HG03575 (cell line): ENCODE measurements around the gene SENP3.

Source experiments
- ATAC-seq: cut with Tn5 transposase; IDR thresholded peaks from one replicate; pipeline ENCODE4 v1.9.1; 2021; ENCODE audit not compliant: unreplicated experiment, insufficient number of reproducible peaks, low FRiP score; ENCODE audit errors: extremely low read depth

SENP3 gene

GRCh38 chr17:7561589-7562207 is at the start of gene SENP3:
TSS of gene SENP3 (plus strand) at chr17:7561919. CDS start at chr17:7563077, 1,158 bp downstream.
- ATAC-seq = no peak

GRCh38 chr17:7512105-7512504 is 49.6 kb upstream of the SENP3 start:
- ATAC-seq = no peak

DNA sequence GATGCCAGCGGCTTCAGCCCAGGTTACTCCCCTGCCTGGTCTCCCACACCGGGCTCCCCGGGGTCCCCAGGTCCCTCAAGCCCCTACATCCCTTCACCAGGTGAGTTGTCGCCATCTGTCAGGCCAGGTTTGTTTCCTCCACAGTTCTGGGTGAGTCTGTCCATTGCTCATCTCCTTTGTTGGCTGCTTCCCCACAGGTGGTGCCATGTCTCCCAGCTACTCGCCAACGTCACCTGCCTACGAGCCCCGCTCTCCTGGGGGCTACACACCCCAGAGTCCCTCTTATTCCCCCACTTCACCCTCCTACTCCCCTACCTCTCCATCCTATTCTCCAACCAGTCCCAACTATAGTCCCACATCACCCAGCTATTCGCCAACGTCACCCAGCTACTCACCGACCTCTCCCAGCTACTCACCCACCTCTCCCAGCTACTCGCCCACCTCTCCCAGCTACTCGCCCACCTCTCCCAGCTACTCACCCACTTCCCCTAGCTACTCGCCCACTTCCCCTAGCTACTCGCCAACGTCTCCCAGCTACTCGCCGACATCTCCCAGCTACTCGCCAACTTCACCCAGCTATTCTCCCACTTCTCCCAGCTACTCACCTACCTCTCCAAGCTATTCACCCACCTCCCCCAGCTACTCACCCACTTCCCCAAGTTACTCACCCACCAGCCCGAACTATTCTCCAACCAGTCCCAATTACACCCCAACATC is 48.7 kb upstream of the SENP3 start:
- no peak for ATAC-seq

- no peak for ATAC-seq
Measured at GRCh38 chr17:7513850-7514419, 47.8 kb upstream of the SENP3 start.

- ATAC-seq = no peak
Measured at GRCh38 chr17:7515911-7516610, 45.7 kb upstream of the SENP3 start.

DNA sequence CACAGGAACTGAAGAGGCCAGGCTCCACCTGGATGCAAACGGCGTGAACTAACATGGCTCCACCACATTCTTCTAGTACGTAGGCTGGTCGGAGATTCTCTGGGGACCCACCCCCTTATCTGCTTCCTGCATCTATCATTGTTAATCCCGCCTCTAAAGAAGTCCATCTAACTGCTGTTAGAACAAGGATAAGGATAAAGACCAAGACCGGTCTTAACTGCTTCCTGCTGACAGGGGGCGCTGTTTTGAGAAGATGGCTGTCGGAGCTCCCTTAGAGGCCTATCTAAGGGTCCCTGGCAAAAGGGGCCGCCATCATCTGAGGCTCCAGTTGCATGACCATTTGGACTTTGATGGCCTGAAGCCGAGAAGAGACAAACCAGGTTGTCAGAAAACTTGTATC is 38.7 kb upstream of the SENP3 start:
- ATAC-seq = no peak

- no peak for ATAC-seq
Measured at GRCh38 chr17:7528842-7529241, 32.9 kb upstream of the SENP3 start.

GRCh38 chr17:7530023-7530900 is 31.5 kb upstream of the SENP3 start:
- ATAC-seq = no peak

DNA sequence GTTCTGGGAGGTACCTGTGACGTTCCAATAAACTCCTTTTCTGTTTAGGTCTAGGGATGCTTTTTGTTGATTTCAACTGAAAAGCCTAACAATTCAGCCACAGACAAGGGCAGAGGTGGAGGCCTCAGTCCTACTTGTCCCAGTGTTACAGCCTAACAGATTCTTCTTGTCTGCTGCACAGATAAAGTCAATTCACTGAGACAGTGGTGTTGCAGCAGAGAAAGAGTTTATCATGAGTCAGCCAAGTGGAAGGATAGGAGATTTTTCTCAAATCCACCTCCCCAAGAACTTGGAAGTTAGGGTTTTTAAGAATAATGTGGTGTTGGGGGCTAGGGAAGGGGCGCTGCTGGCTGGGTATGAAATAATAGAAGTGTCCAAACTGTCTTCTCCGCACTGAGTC is 23.7 kb upstream of the SENP3 start:
- no peak for ATAC-seq

DNA sequence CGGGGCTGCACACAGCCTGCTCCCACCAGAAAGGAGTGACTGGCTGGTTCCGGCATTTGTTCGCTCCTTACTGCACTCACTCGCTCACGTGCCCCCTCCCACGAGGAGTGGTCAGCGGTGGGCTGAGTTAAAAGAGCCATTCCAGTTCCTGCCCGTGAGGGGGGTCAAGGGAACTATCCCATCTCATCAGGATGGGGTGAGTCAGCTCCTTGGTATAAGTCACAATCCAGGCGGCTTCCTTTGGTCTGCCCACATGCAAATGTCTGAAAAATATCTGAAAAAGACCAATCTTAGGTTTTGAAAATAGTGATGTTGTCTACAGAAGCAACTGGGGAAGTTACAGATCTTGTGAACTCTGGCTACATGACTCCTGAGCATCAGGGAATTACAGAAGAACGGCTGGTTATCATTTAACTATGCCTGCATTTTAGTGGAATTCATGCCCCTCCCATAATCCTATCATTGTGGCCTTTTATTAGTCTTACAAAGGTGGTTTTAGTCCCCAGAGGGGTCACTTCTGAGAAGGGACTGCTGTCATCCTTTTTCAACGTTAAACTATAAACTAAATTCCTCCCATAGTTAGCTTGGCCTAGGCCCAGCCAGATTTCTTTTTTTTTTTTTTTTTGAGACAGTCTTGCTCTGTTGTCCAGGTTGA is 22.7 kb upstream of the SENP3 start:
- ATAC-seq = no peak

DNA sequence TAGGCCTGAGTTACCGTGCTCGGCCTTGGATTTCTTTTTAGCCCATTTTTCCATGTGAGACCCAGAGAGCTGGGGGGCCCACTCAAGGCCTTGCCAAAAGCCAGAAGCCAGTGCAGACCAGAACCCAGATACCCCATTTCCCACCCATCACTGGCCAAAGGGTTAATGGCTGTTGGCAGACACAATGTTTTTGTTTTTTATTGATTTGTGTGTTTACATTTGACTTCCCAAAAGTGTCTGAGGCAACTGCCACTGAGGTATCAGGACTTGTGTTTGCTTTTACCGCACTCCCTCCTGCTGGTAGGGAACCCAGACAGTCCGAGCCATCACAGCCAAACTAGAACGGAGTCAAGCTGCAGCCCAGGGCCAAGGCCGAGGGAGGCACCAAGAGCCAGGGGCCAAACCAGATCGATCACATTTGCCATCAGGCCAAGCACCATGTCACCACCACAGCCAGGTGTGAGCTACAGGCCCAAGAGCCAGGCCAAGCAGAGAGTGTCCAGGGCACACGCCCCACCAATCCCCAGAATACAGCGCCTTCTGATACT is 20.6 kb upstream of the SENP3 start:
- no peak for ATAC-seq

DNA sequence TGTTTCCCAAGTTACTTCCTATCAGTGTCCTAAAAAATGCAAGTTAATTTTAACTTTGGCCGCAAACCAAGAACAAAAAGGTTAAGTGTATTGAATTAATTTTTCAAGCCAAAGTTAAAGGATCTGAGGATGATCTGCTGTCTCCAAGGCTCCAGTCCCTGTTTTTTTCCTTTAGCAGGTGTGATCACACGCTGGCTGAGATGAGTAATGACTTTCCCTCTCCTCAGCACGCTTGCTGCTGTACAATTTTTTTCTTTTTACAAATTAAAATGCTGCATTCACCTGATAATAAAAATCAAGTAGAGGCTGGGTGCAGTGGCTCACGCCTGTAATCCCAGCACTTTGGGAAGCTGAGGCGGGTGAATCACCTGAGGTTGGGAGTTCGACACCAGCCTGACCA is 16.8 kb upstream of the SENP3 start:
- ATAC-seq = no peak

DNA sequence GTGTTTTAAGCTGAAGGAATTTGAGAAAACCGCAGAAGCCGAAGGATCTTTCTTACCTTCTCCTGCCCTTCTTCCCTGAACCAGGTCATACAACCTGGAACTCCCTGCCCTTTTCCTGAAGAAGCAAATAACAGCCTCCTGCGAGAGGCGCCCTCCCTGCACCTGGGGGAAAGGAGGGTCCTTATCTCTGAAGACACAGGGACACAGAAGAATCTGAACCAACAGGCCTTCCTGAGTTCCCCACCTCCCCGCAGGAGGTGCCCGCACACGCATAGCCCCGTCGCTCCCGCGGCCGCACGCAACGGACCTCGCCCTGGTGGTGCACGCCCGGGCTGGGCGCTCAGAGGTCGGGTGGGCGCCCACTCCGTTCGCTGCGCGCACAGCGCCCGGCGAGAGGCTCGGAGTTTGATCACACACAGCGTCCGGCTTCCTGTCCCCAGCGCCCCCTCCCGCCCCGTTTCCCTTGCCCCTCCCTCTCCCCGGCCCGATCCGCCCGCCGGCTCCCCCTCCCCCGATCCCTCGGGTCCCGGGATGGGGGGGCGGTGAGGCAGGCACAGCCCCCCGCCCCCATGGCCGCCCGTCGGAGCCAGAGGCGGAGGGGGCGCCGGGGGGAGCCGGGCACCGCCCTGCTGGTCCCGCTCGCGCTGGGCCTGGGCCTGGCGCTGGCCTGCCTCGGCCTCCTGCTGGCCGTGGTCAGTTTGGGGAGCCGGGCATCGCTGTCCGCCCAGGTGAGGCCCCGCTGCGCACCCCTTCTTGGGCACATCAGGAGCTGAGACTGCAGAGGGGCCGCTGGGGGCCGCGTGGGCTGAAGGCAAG is 12.9 kb upstream of the SENP3 start, which contains the start of gene TNFSF12:
Gene TNFSF12 (plus strand): TSS at position 474 of the 816 bp plus-strand sequence. CDS start 96 bp downstream, at position 570.
- no peak for ATAC-seq

DNA sequence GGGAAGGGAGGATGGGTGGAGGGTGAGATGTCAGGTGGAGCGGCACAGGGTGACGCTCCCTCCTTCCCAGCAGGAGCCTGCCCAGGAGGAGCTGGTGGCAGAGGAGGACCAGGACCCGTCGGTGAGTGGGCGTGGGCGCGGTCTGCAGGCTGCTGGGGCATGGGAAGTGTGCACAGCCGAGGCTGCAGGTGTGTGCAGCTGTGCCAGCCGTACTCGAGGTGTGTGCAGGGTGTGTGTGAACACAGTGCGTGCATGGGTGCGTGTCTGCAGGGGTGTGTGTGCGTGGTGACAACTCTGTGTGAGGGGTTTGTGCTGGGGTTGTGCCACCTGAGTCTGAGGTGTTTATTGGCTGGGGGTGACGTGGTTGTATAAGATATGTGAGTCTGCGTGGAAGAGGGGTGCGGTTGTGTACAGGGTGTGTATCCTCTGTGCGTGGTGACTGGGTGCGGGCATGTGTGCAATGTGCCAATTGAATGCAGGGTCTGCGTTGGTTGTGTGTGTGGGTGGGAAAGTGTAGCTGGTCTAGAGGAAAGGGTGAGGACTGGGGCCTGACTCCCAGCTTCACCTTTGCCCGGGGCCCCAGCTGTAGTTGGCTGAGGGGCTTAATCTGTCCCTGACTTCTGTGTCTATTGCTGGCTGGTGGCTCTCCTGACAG is 12.2 kb upstream of the SENP3 start:
- no peak for ATAC-seq

DNA sequence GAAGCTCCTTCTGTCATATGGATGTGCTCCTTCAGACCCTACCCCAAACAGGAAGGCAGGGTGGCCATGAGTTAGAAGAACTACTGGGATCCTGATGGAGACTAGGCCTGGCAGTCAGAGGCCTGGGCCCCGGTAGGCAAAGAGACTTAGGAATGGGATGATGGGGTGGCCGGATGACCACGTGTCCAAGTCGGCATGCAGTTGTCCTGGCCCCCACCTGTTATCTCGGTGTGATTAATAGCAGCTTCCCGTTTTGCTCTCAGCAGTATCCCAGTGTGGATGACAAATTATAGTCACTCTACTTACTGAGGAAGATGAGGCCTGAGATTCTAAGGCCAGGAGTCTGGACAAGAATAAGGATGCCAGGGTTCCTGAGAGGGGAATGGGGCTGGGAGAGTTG is 11.4 kb upstream of the SENP3 start:
- no peak for ATAC-seq

- no peak for ATAC-seq
Measured at GRCh38 chr17:7551396-7551795, 10.3 kb upstream of the SENP3 start.

DNA sequence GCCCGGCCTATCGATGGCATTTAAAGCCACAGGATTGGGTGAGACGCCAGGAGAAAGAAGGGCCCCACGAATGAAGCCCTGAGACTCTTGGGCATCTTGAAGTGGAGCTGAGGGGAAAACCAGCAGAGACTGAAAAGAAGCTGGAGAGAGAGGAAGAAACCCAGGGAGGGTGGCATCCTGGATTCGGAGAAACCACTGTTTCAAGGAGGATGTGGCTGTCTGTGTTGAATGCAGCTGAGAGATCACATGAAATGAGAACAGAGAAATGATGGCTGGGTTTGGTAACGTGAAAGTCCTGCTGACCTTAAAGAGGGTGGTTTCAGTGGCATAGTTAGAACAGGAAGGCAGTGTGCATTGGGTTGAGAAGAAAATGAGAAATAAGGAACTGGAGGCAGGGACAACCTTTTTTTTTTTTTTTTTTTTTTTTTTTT is 9.1 kb upstream of the SENP3 start:
- peak; percentile 64 for ATAC-seq
